Activated CD4-positive, alpha-beta T cell treated with anti-CD3 and anti-CD28 coated beads, Interleukin-2, amount 50 U/mL, for 48 hours (primary cell): ENCODE measurements around the gene MIF.
A peak's percentile ranks its signal among the peaks of the same experiment; 100 is the strongest.
"Not testable (repeated sequence)": the region's sequence is repeated elsewhere in the genome, so short reads cannot be mapped to it uniquely, and the experiment has no call there.

Experiments
- DNase-seq, 2 experiments: peaks; one replicate each; pipeline ENCODE4 v3.0.0-alpha.2; 2020

Gene MIF

GRCh38 chr22:23904573-23905254, 10.5 kb downstream of the MIF start:
- DNase-seq, result no peak

GRCh38 chr22:23906641-23907040, 12.5 kb downstream of the MIF start:
- DNase-seq, result no peak

GRCh38 chr22:23907423-23907822, 13.2 kb downstream of the MIF start:
- DNase-seq, result not testable (repeated sequence)

GRCh38 chr22:23908587-23909205, 14.5 kb downstream of the MIF start:
- DNase-seq, result no peak

DNA sequence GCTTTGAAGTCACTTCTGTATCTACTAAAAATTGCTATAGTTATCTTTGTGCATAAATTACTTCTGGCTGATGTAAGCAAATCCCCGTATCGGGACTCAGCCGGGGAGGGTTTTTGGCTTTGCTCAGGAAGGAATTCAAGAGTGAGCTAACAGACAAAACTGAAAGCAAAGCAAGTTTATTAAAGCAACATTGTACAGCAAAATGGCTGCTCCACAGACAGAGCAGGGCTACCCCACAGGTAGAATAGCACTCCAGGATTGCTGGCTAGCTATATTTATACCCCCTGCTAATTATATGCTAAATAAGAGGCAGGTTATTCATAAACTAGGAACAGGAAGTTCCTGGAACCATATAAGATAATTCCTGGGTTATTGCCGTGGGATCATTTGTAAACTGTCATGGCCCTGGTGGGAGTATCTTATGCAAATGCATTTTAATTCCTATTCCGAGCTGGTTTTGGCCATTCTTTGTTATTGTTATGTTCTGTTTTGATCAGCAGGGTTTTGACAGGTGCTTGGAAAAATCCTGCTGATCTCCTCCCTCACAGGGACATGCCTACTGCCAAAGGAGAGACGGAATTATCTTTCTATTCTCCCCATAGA, 15.2 kb downstream of the MIF start:
- DNase-seq, result no peak

DNA sequence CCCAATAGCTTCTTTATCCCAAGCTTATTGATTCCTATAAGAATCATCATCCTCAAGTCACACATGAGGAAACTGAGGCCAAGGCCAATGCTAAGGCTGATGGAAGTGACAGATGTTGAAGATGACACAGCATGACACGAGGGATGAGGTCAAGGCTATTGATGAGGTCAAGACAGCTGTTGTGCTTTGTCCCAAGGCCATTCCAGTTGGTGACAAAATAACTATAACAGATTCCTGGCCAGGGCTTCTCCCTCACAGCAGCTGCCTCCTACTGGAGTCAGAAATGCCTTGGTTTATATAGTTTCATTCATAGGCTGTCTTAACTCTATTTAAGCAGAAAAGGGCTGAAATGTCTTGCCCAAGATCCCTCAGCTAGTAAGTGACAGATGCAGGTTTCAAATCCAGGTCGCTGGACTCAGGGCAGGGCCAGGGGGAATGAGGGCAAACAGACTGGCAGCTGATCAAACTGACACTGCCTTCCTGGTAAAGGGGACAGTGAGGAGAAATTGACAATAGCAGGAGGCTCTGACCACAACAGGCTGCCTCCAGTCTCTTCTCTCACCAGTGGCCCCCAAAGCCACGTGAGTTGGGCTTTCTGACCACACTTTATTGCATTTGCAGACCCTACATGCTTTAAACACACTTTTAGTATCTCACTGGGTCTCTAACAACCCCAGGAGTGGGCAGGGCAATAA, 16.5 kb downstream of the MIF start:
- no peak for DNase-seq

- DNase-seq, result no peak
Measured at GRCh38 chr22:23911318-23911980, 17.3 kb downstream of the MIF start.

GRCh38 chr22:23912293-23912903, 18.2 kb downstream of the MIF start:
- no peak for DNase-seq

- peak in 1 of 2 experiments; percentile 23 for DNase-seq
Measured at GRCh38 chr22:23913306-23913660, 19.1 kb downstream of the MIF start.

DNA sequence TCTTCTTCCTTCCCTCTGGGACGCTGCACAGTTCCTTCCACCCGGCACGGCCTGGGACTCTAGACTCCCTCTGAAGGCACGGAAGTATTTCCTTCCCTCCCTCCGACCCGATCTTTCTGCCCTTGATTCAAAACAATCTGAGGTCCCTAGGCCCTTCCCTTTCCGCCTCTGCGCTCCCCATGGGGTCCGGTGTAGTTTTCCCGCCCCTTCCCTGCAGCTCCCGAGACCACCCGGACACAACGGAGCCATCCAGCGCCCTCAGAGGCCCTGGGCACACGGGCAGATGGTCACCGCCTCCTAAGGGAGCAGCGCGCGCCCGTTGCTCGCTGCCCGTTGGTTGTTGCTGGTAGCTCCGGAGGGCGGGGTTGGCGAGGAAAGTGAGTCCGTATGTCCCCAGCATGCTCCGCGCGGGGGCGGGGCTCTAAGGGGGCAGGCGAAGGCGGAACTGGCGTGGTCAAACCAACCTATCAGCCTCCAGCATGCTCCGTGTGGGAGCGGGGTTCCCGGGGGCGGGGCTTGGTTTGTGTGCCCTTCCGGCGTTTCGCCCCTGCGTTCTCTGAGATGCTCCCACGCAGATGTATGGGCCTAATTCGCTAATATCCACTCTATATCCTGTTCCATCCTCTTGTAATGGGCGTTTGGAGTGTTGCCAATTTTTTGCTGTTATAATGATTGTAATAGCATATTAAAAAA, 19.6 kb downstream of the MIF start:
- peak; percentile 100 for DNase-seq

DNA sequence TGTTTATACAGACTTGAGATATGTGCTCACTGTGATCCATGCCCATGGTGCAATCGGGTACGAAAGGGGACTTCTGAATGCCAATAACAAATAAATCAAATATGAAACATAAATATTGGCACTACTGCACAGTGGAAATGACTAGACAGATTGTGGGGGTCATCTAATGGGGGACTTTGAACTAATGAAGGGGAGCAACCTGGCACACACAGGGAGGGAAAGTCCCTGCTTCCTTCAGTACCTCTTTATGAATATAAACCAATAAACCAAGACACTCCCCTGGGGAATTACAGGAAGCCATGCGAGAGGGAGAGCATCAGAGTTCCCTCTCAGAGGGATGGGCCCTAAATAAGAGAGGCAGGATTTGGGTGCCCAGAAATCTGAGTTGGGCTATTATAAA, 21.1 kb downstream of the MIF start:
- DNase-seq, result no peak

DNA sequence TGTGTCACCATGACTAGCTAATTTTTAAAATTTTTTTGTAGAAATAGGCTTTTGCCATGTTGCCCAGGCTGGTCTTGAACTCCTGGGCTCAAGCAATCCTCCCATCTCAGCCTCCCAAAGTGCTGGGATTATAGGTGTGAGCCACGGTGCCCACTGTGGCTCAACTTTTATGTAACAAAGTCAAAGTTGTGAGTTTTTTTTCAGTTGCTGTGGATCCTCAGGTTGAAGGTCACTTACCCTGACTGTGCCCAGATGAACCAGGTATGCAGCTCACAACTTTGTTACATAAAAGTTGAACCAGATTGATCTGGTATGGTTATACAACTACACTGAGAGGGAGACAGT, 26.1 kb downstream of the MIF start:
- DNase-seq, result not testable (repeated sequence)

- DNase-seq, result not testable (repeated sequence)
Measured at GRCh38 chr22:23921586-23922201, 27.5 kb downstream of the MIF start.

DNA sequence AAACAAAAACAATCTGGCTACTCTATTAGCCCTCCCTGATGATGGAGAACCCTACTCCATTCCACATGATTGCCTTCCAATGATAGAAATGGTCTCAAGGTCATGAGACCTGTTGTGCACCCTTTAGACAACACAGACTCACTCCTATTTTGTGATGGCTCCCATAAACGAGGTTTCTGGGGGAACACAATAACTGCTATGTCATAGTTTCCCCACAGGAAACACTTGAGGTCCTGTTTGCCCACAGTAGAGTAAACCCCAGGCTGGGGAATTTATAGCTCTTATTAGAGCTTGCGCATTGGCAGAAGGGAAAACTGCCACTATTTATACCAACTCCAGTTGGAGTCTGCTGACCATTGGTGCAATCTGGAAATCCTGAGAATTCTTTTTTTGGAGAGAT, 28.7 kb downstream of the MIF start:
- DNase-seq, result no peak

DNA sequence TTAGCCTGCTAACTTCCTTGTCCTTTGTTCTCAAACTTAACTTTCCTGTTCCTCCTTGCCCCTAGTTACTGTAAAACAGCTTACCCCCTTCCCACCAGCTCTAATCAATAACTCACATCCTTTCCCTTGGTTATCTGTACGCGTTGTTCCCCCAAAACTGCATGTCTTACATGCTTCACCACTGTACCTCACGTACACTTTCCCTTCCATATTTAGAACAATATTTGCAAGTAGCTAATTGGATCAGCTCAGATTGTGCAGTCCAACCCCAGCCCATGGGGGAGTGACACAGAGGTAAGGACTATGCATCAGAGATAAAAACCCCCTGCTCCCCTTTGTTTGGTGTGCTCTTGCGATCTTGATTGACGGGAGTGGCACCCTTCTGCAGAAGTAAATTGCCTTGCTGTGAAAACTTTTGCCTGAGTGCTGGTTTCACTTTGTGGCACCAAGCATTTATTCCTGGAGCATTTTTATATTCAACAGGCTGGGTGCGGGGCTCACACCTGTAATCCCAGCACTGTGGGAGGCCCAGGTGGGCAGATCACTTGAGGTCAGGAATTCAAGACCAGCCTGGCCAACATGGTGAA, 30.9 kb downstream of the MIF start:
- DNase-seq, result no peak

DNA sequence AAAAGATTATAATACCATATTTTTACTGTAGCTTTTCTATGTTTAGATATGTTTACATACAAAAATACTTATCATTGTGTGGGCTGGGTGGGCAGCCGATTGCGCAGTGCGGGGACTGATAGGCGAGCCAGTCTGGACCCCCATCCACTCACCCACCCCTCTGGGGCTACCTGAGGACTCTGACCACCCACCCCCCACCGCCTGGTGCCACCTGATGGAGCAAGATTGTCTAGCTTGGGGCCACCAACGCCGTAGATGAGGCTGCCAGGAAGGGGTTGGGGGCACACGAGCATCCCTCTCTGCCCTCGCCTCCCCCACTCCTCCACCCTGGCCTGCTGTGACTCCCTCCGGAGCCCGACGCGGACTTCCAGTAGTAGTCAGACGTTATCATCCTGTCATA, 32.4 kb downstream of the MIF start:
- no peak for DNase-seq

- no peak for DNase-seq
Measured at GRCh38 chr22:23938328-23939016, 44.3 kb downstream of the MIF start.

- no peak for DNase-seq
Measured at GRCh38 chr22:23939017-23939357, 44.8 kb downstream of the MIF start.

DNA sequence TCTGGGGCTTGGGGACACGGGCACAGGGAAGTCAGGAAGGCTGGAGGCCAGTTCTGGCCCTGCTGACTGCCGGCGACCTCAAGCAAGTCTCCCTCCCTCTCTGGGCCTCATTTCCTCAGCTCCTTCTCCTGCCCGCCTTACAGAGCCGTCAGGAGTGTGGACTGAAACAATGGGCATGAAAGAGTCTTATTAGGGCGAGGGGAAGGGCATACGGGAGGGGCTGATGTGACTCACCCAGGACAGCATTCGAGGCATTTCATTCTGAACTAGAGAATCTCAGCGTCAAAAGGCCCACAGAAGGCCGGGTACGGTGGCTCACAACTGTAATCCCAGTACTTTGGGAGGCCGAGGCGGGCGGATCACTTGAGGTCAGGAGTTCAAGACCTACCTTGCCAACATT, 46.0 kb downstream of the MIF start:
- DNase-seq, result not testable (repeated sequence)
